ENCODE measurements around the gene CATSPER1. TPM values are rescaled to one million over a fixed set of nuclear protein-coding genes. Genes with fewer than 3 reads are reported as not detected.

CATSPER1 gene
- total RNA-seq, 2 donors from 2014 or later = 0.35 TPM; not detected in 1

DNA sequence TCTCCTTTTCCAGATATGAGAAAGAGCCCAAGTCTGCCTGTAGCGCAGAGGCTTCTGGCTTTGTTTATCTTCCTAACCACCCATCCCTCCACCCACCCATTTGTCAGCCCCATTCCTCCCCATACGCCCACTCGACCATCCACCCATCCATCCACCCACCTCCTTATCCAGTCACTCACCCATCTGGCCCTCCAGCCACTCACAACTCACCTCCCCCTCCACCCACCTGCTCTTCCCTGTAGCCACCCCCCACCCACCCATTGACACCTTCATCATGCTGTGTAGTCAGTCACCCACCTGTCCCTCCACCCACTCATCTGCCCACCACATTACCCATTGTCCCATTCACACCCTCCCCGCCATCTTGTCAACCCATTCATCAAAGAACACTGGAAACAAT is 9.0 kb downstream of the CATSPER1 start:
- intact Hi-C loops (cut with DNase I) = no loop called here
- TF ChIP-seq, protein P1, sequence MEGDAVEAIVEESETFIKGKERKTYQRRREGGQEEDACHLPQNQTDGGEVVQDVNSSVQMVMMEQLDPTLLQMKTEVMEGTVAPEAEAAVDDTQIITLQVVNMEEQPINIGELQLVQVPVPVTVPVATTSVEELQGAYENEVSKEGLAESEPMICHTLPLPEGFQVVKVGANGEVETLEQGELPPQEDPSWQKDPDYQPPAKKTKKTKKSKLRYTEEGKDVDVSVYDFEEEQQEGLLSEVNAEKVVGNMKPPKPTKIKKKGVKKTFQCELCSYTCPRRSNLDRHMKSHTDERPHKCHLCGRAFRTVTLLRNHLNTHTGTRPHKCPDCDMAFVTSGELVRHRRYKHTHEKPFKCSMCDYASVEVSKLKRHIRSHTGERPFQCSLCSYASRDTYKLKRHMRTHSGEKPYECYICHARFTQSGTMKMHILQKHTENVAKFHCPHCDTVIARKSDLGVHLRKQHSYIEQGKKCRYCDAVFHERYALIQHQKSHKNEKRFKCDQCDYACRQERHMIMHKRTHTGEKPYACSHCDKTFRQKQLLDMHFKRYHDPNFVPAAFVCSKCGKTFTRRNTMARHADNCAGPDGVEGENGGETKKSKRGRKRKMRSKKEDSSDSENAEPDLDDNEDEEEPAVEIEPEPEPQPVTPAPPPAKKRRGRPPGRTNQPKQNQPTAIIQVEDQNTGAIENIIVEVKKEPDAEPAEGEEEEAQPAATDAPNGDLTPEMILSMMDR (IDR thresholded peaks at IDR 0.05) = no peak

DNA sequence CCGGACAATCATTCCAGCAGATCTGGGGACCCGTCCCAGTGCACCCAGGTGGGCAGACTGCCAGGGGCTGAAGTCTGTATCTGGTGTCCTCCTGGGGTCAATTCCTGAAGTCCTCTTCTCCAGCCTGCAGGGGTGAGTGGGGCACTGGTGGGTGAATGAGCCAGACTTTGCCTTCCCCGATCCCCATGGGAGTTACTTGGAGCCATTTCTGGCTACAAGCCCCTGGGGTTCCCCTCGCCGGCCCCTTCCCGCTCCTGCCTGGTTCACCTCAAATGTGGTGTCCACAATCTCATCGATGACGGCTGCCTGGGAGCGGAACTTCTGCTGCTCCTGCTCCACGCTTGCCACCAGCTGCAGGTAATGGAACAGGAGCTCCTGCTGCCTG is 9.5 kb downstream of the CATSPER1 start:
- DNase-seq = no peak
- no peaks in the 10 kb centered on the region for H3K9me3 ChIP-seq
- H3K4me1 ChIP-seq = no peaks in the 10 kb centered on the region
- no peaks in the 10 kb centered on the region for H3K36me3 ChIP-seq
- intact Hi-C loops (cut with DNase I) = no loop called here
- peaks cover 12% of the 10 kb centered on the region for H3K27me3 ChIP-seq
- no peak overlapping the region for H3K27ac ChIP-seq
- TF ChIP-seq, protein P1 (IDR thresholded peaks at IDR 0.05) = no peak
- H3K9ac ChIP-seq (ENCODE audit: low read depth in 2 of 2, low read length in 2 of 2) = no peak overlapping the region
- H3K4me3 ChIP-seq = no peak overlapping the region

More for the DNA sequence above, 9.0 kb downstream of the CATSPER1 start:
- H3K4me3 ChIP-seq = no peak overlapping the region
- no peak overlapping the region for H3K9ac ChIP-seq (ENCODE audit: low read depth in 2 of 2, low read length in 2 of 2)
- H3K27ac ChIP-seq = no peak overlapping the region
- H3K27me3 ChIP-seq = peaks cover 7% of the 10 kb centered on the region
- no peaks in the 10 kb centered on the region for H3K9me3 ChIP-seq
- H3K36me3 ChIP-seq = no peaks in the 10 kb centered on the region
- no peaks in the 10 kb centered on the region for H3K4me1 ChIP-seq
- DNase-seq = no peak

DNA sequence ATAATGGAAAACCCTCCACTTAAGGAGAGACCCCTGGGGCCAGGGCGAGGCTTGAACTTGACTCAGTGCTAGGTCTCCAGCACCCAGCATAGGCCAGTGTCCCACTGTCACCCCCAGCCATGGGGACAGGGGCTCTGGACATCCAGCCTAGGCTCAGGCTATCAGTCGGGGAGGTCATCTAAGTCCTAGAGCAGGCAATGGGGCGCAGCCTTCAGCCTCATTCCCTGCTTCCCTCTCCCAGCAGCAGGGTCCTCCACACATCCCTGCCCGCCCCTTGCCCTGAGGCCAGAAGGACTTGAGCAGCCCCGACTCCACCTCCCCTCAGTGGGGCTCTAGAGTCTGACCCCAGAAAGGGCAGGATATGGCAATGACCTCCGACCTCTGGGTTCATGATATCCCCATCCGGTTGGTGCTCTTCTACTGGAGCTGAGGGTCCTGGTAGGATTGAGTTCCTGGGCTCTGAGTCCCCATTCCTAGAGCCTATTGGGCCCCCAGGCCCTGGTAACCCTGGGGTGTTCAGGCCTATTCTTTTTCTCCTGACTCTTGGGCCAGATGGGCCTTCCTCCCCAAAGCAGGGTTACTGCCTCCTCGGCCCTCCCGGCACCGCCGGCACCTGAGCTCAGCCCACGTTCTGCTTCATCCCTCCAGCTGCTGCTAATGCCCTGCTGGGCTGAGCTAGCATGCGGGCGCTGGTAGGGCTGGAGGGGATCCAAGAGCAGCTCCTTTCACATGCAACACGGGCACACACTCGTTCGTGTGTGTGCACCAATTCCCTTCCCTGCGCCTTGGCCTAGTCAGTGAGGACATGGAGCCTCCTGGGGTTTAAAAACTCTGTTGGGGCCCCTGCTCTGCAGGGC is 10.1 kb downstream of the CATSPER1 start:
- Histone ChIP-seq H3K27ac (no peak overlapping the region), H3K4me3 (no peak overlapping the region), H3K27me3 (peaks cover 17% of the 10 kb centered on the region), H3K9ac (ENCODE audit: low read depth in 2 of 2, low read length in 2 of 2) (no peak overlapping the region), H3K4me1 (no peaks in the 10 kb centered on the region), H3K36me3 (no peaks in the 10 kb centered on the region), H3K9me3 (no peaks in the 10 kb centered on the region)
- intact Hi-C loops (cut with DNase I) = no loop called here
- DNase-seq = no peak
- TF ChIP-seq, protein P1 (IDR thresholded peaks at IDR 0.05) = no peak

DNA sequence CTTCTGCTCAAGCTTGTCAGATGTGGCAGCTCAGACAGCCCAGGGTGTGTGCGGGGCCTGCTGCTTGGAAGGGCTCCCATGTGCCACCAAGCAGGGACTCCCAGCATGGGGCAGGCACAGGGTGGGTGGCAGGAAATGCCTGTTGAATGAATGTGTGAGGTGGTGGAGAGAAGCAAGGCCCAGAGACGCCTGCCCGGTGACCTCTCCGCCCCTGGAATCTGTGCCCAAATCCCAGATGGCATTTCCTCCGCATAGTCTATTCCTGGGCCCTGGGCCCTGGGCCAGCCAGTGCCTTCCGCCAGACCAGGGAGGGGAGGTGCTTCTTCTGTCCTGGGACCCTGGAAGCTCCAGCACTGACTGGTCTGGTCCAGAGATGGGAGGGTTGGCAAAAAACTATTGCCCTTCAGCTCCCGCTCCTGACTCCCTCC is 10.8 kb downstream of the CATSPER1 start:
- Histone ChIP-seq H3K9me3 (no peaks in the 10 kb centered on the region), H3K27ac (no peak overlapping the region), H3K9ac (ENCODE audit: low read depth in 2 of 2, low read length in 2 of 2) (no peak overlapping the region), H3K4me3 (no peak overlapping the region), H3K27me3 (peaks cover 17% of the 10 kb centered on the region), H3K36me3 (no peaks in the 10 kb centered on the region), H3K4me1 (no peaks in the 10 kb centered on the region)
- intact Hi-C loops (cut with DNase I) = no loop called here
- no peak for DNase-seq
- TF ChIP-seq, protein P1 (IDR thresholded peaks at IDR 0.05) = no peak

DNA sequence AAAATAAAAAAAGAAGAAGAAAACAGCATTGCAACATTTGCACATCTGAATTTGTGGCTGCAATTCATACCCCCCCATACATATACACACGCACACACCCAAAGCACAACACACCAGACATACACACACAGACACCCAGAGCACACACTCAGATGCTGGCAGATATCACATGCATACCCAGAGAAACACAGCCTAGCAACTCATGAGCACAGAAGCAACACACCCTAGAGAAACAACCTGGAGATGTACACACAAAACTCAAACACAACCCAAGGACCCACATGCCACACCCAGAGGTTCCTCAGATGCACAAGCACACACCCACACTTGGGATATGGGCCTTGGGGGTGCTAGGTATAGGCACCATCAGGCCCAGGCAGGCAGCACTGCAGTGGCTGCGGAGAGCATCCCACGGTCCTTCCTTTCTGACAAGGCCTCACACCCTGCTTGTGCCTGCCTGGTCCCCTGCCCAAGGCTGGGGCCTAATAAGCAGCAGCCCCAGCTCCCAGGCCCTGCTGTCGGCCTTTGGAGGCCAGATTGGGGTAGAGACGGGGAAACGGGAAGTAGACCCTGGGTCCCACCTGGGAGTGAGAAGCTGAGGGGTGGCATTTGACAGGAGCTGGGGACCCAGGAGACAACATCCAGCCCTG is 11.3 kb downstream of the CATSPER1 start:
- H3K4me1 ChIP-seq = no peaks in the 10 kb centered on the region
- H3K27ac ChIP-seq = no peak overlapping the region
- no peaks in the 10 kb centered on the region for H3K36me3 ChIP-seq
- intact Hi-C loops (cut with DNase I) = no loop called here
- no peaks in the 10 kb centered on the region for H3K9me3 ChIP-seq
- TF ChIP-seq, protein P1 (IDR thresholded peaks at IDR 0.05) = no peak
- peaks cover 17% of the 10 kb centered on the region for H3K27me3 ChIP-seq
- no peak overlapping the region for H3K9ac ChIP-seq (ENCODE audit: low read depth in 2 of 2, low read length in 2 of 2)
- DNase-seq = no peak
- H3K4me3 ChIP-seq = no peak overlapping the region

All from colonic mucosa (tissue), 4 donors.